Suprapubic skin (tissue), 4 donors: ENCODE measurements around the gene SPG7. TPM values are rescaled to one million over a fixed set of nuclear protein-coding genes. Genes with fewer than 3 reads are reported as not detected.

Source experiments
- DNase-seq, 2 donors: peaks; one replicate each; pipeline ENCODE4 v3.0.0-alpha.2; 2019; ENCODE audit warnings: low spot score in 2 of 2
- H3K27ac ChIP-seq: fragments of 200-600 bp; sonication (generic); one replicate; pipeline ENCODE4 v1.5.1; 2019
- H3K27me3 ChIP-seq: fragments of 200-600 bp; sonication (generic); one replicate; pipeline ENCODE4 v1.5.1; 2019
- H3K36me3 ChIP-seq: fragments of 200-600 bp; sonication (generic); one replicate; pipeline ENCODE4 v1.5.1; 2019
- H3K4me1 ChIP-seq: fragments of 200-600 bp; sonication (generic); one replicate; pipeline ENCODE4 v1.5.1; 2019
- H3K4me3 ChIP-seq: fragments of 200-600 bp; sonication (generic); one replicate; pipeline ENCODE4 v1.5.1; 2019; ENCODE audit warnings: mild to moderate bottlenecking
- H3K9me3 ChIP-seq: fragments of 200-600 bp; sonication (generic); one replicate; pipeline ENCODE4 v1.5.1; 2019
- CTCF ChIP-seq, 2 donors: fragments of 200-600 bp in 1 of 2; fragments of 450-650 bp in 1 of 2; sonication (generic) in 1 of 2; IDR thresholded peaks; one replicate each; pipeline ENCODE4 v1.5.1; 2016 to 2019; ENCODE audit warnings: antibody characterized with exemption in 2 of 2, mild to moderate bottlenecking in 1 of 2, moderate library complexity in 1 of 2
- EP300 ChIP-seq: sonication (generic); formaldehyde crosslinking; IDR thresholded peaks from one replicate; pipeline ENCODE4 v1.6.1; 2017; ENCODE audit warnings: antibody characterized with exemption
- POLR2A ChIP-seq, 2 donors: fragments of 450-650 bp; IDR thresholded peaks; one replicate each; pipeline ENCODE4 v1.6.1; 2017; ENCODE audit warnings: antibody characterized with exemption in 2 of 2, mild to moderate bottlenecking in 2 of 2, moderate library complexity in 2 of 2
- POLR2AphosphoS5 ChIP-seq, 3 donors: sonication (generic); formaldehyde crosslinking; IDR thresholded peaks; one replicate each; pipeline ENCODE4 v1.6.1; 2017; ENCODE audit warnings: antibody characterized with exemption in 3 of 3
- WGBS: methylation state at CpG from one replicate; pipeline ENCODE4 v1.1.5; 2018; 5-methylcytosine and 5-hydroxymethylcytosine counted together
- total RNA-seq, 4 donors: library from RNA; depleted of rRNA; stranded (reverse); fragments of >200 nt; gene quantifications; one replicate each; pipeline ENCODE4 v1.1.0, GENCODE V29; 2016

The SPG7 gene
- total RNA-seq, 4 donors from 2014 or later: 131 to 324 (median 144) TPM

- 93% methylated on average over 34 of the region's 37 CpGs for WGBS
- Histone ChIP-seq H3K27me3 (no peaks in the 10 kb centered on the region), H3K36me3 (peaks cover 96% of the 10 kb centered on the region), H3K27ac (no peak overlapping the region), H3K4me1 (no peaks in the 10 kb centered on the region), H3K9me3 (no peaks in the 10 kb centered on the region), H3K4me3 (no peak overlapping the region)
- DNase-seq: no peak
- no peak for TF ChIP-seq CTCF (IDR thresholded peaks at IDR 0.05)
- TF ChIP-seq POLR2A (IDR thresholded peaks at IDR 0.05): no peak
- no peak for TF ChIP-seq POLR2AphosphoS5 (IDR thresholded peaks at IDR 0.05)
- TF ChIP-seq EP300: no peak
These were observed 22.5 kb downstream of the SPG7 start for GRCh38 chr16:89530401-89531381.

- TF ChIP-seq EP300 (no peak), POLR2AphosphoS5 (IDR thresholded peaks at IDR 0.05) (no peak), CTCF (IDR thresholded peaks at IDR 0.05) (no peak), POLR2A (IDR thresholded peaks at IDR 0.05) (no peak)
- Histone ChIP-seq H3K27me3 (no peaks in the 10 kb centered on the region), H3K27ac (no peak overlapping the region), H3K9me3 (no peaks in the 10 kb centered on the region), H3K4me1 (no peaks in the 10 kb centered on the region), H3K4me3 (no peak overlapping the region), H3K36me3 (peaks cover 90% of the 10 kb centered on the region)
- WGBS: 89% methylated on average over 27 of the region's 31 CpGs
- DNase-seq: no peak
These were observed 23.8 kb downstream of the SPG7 start for GRCh38 chr16:89531821-89532526.

GRCh38 chr16:89534252-89534756, 26.1 kb downstream of the SPG7 start:
- Histone ChIP-seq H3K27ac (no peak overlapping the region), H3K4me1 (no peaks in the 10 kb centered on the region), H3K4me3 (no peak overlapping the region), H3K36me3 (peaks cover 88% of the 10 kb centered on the region), H3K9me3 (no peaks in the 10 kb centered on the region), H3K27me3 (no peaks in the 10 kb centered on the region)
- TF ChIP-seq POLR2AphosphoS5 (IDR thresholded peaks at IDR 0.05) (no peak), EP300 (no peak), POLR2A (IDR thresholded peaks at IDR 0.05) (no peak), CTCF (IDR thresholded peaks at IDR 0.05) (no peak)
- WGBS: 65% methylated on average over 11 of the region's 11 CpGs
- DNase-seq: no peak

- Histone ChIP-seq H3K9me3 (no peaks in the 10 kb centered on the region), H3K27ac (no peak overlapping the region), H3K4me1 (no peaks in the 10 kb centered on the region), H3K27me3 (no peaks in the 10 kb centered on the region), H3K36me3 (peaks cover 74% of the 10 kb centered on the region), H3K4me3 (no peak overlapping the region)
- TF ChIP-seq CTCF (IDR thresholded peaks at IDR 0.05) (no peak), EP300 (no peak), POLR2A (IDR thresholded peaks at IDR 0.05) (no peak), POLR2AphosphoS5 (IDR thresholded peaks at IDR 0.05) (no peak)
- WGBS: 95% methylated on average over 22 of the region's 24 CpGs
- no peak for DNase-seq
These were observed 28.2 kb downstream of the SPG7 start for GRCh38 chr16:89536371-89536770.
